ENCODE data around the gene CRYL1.

The CRYL1 gene

GRCh38 chr13:20525144-20525600 is 485 bp downstream of the CRYL1 start:
- DNase-seq = no peak

- DNase-seq = no peak
These were observed 4.1 kb downstream of the CRYL1 start for GRCh38 chr13:20521364-20522115.

- DNase-seq = no peak
These were observed 5.8 kb downstream of the CRYL1 start for GRCh38 chr13:20519875-20520274.

GRCh38 chr13:20518660-20519100 is 7.0 kb downstream of the CRYL1 start:
- no peak for DNase-seq

DNA sequence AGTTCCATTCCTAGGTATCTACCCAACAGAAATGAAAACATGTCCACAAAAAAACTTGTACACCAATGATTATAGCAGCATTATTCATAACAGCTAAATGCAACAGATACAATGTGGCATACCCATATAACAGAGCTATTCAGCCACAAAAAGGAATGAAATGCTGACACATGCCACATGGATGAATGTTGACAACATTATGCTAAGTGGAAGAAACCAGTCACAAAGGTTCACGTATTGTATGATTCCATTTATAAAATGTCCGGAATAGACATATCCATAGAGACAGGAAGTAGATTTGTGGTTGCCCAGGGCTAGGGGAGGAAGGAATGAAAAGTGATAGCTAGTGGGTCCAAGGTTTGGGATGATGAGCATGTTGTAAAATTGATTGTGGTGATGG is 10.8 kb downstream of the CRYL1 start:
- DNase-seq = no peak

GRCh38 chr13:20513466-20513995 is 12.1 kb downstream of the CRYL1 start:
- no peak for DNase-seq

DNA sequence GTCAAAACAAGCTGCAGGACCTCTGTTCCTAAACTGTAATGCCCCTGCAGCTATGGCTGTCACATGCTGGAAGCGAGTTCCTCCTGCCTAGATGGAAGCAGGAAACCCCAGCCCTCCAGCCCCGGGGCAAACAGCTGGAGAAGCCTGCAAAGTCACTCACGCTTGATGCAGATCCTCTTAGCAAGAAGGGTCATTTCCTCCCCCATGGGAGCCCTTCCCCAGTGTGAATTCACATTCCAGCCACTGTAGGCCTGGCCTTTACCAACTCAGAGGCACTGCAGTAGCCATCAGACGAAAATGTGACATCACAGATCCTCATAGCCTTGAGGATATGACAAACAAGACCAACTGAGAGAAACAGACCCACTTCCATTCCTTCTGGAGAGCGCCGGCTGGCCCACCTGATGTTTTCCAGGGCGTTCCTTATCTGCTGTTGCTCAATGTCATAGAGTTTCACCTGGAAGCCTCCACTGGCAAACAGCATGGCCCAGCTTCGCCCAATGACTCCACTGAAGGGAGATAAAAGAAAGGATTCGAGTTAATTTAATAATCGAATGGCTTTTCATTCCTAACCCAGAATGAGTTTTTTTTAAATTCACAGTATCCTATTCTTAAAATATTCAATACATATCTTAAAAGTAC is 13.5 kb downstream of the CRYL1 start:
- DNase-seq = no peak

- DNase-seq = no peak
These were observed 19.0 kb downstream of the CRYL1 start for GRCh38 chr13:20506696-20507095.

GRCh38 chr13:20505405-20506366 is 20.0 kb downstream of the CRYL1 start:
- DNase-seq = no peak

GRCh38 chr13:20503088-20504083 is 22.3 kb downstream of the CRYL1 start:
- DNase-seq = no peak

DNA sequence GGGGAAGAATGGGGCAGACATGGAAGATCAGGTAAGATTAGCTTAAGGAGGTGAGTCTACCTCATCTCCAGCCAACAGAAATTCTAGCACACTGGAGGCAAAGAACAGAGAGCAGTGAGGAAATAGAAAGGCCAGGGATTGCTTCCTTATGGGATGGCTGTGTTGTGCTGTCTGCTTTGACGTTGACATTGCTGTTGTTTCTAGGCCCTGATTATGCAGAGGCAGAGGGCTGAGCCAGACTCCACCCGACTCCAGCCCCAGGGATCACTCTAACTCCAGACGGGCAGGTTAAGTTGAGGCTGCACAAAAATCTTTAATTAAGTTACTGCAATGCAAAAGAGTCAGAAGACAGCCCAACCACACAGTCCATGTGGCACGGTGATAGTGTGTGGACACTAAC is 24.1 kb downstream of the CRYL1 start:
- DNase-seq = no peak

- no peak for DNase-seq
These were observed 24.5 kb downstream of the CRYL1 start for GRCh38 chr13:20501120-20501519.

- no peak for DNase-seq
These were observed 25.7 kb downstream of the CRYL1 start for GRCh38 chr13:20499986-20500385.

DNA sequence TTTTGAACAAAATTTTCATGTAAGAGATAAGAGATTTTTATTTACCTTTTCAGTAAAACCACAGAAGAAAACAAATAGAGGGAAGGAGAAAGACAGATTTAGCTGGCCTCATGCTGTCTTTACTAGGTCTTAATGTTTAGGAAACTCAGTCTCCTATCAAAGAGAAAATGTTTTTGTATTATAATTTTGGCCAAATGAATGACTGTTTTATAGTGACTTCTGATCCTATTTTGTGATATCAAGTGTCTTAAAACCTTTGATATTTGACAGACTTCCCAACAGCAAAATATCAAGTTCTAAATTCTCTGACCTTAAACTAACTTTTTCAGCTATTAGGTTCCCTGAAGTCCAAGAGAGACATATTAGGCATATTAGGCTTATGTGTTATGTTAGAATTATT is 27.0 kb downstream of the CRYL1 start:
- DNase-seq = no peak

DNA sequence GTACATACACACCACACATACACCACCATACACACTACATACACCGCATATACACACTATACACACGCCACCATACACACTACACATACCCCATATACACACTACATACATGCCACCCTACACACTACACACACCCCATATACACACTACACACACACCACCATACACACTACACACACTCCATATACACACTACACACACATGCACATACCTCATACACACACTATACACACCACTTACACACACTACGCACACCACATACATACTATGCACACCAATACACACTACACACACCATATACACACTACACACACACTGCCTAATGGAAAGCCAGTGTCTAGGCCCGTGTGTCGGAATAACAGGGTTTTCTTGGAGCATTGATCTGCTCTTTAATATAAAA is 27.5 kb downstream of the CRYL1 start:
- no peak for DNase-seq

DNA sequence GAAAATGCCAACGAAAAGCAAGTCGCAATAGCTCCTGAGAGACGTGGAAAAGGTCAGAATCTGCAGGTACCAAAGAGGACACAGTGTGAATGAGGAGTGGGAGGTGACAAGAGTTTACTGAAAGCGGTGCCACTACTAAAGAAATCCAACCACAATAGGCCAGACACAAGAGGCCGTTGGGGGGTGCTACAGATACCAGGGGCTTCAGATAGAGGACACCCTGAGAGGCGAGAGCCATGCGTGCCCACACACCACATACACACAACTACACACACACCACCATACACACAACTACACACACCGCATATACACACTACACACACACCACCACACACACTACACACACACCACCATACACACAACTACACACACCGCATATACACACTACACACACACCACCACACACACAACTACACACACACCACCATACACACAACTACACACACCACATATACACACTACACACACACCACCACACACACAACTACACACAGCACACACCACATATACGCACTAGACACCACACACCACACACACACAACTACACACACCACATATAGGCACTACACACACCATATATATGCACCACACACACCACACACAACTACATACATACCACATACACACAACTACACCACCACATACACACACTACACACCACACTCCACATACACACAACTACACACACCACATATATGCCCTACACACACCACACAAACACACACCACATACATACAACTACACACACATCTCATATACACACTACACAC is 28.5 kb downstream of the CRYL1 start:
- no peak for DNase-seq

GRCh38 chr13:20495087-20496023 is 30.3 kb downstream of the CRYL1 start:
- no peak for DNase-seq

DNA sequence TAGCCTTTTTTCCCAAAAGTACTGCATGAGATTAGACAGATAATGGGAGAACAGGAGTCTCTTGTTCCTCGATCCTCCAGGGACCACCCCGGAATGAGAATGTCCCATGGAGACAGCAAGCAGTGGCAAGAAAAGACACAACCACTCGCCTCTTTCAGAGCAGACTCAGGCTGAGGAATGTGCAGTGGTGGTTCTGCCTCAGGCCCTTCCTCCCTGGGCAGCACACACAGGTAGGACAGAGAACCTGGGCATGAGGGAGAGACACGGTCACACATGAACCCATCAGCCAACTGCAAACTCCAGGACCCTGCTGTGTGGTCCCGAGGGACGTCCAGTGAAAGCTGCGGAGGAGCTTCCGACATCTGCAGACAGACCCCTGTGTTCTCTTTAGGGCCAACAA is 31.0 kb downstream of the CRYL1 start:
- no peak for DNase-seq

DNA sequence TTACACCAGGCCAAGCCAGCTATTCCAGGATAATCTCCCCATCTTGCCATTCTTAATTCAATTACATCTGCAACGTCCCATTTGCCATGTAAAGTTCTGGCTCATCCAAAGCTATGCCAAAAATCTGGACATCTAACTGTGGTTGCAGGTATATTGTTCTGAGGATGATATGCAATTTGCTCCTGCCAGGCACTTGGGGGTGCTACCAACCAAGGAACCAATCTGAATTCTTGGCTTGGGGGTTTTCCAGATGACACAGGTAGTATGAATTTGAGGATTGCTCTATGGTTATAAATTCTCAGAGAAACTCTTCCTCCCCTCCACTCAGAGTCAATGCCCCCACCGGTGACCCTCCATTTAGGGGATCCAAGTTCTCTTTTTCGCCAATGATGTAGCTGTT is 33.0 kb downstream of the CRYL1 start:
- peak; percentile 2 for DNase-seq

GRCh38 chr13:20491926-20492435 is 33.7 kb downstream of the CRYL1 start:
- DNase-seq = no peak

All from amniotic stem cell (primary cell).